Stomach (tissue), 4 donors: ENCODE data around the gene UTP20.

ENCODE experiments used
- EP300 ChIP-seq: sonication (generic); formaldehyde crosslinking; IDR thresholded peaks from one replicate; pipeline ENCODE4 v1.6.1; 2017; ENCODE audit warnings: antibody characterized with exemption
- POLR2A ChIP-seq, 4 donors: fragments of 450-650 bp; IDR thresholded peaks; one replicate each; pipeline ENCODE4 v1.6.1; 2016; ENCODE audit warnings: antibody characterized with exemption in 4 of 4, control low read depth in 2 of 4, mild to moderate bottlenecking in 1 of 4, moderate library complexity in 1 of 4
- POLR2AphosphoS5 ChIP-seq, 3 donors: sonication (generic); formaldehyde crosslinking; IDR thresholded peaks; one replicate each; pipeline ENCODE4 v1.6.1; 2016; ENCODE audit warnings: antibody characterized with exemption in 3 of 3
- TF ChIP-seq, protein P1 (sequence below), 7 experiments: fragments of 450-650 bp in 4 of 7; fragments of 200-600 bp in 3 of 7; sonication (generic) in 3 of 7; IDR thresholded peaks; one replicate each; pipeline ENCODE4 v1.5.1; 2016 to 2019; ENCODE audit warnings: antibody characterized with exemption in 7 of 7, control low read depth in 2 of 7, mild to moderate bottlenecking in 1 of 7

DNA sequence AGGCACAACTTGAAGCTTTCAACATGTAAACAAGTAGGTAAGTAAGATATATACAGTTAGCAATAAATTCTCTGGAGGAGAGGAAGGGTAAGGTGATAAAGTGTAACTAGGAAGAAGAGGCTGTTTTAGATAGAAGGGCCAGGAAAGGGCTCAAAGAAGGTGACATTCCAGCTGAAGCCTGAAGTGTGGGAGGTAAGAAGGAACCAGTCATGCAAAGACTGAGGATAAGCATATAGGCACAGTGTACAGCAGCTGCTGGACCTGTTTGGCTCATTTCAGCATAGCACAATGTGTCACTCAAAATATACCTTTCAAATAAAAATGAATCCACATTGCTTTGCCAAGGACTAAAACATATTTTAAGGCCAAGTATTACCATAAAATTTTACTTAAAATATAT is 156.2 kb downstream of the UTP20 start:
- TF ChIP-seq POLR2A (IDR thresholded peaks at IDR 0.05) (no peak), EP300 (no peak), POLR2AphosphoS5 (IDR thresholded peaks at IDR 0.05) (no peak)
- TF ChIP-seq, protein P1, sequence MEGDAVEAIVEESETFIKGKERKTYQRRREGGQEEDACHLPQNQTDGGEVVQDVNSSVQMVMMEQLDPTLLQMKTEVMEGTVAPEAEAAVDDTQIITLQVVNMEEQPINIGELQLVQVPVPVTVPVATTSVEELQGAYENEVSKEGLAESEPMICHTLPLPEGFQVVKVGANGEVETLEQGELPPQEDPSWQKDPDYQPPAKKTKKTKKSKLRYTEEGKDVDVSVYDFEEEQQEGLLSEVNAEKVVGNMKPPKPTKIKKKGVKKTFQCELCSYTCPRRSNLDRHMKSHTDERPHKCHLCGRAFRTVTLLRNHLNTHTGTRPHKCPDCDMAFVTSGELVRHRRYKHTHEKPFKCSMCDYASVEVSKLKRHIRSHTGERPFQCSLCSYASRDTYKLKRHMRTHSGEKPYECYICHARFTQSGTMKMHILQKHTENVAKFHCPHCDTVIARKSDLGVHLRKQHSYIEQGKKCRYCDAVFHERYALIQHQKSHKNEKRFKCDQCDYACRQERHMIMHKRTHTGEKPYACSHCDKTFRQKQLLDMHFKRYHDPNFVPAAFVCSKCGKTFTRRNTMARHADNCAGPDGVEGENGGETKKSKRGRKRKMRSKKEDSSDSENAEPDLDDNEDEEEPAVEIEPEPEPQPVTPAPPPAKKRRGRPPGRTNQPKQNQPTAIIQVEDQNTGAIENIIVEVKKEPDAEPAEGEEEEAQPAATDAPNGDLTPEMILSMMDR (IDR thresholded peaks at IDR 0.05), result no peak
